Stimulated activated CD8-positive, alpha-beta memory T cell treated with anti-CD3 and anti-CD28 coated beads, Interleukin-12 subunit alpha, Interleukin-12 subunit beta, amount 100 ng/mL, for 24 hours (primary cell): ENCODE results near the gene ZNF569.
"Not testable (repeated sequence)": the region's sequence is repeated elsewhere in the genome, so short reads cannot be mapped to it uniquely, and the experiment has no call there.

ENCODE experiments used
- DNase-seq: peaks from one replicate; pipeline ENCODE4 v3.0.0-alpha.2; 2020; ENCODE audit errors: extremely low read depth

The ZNF569 gene

GRCh38 chr19:37401078-37401477, 66.2 kb downstream of the ZNF569 start:
- DNase-seq = no peak

DNA sequence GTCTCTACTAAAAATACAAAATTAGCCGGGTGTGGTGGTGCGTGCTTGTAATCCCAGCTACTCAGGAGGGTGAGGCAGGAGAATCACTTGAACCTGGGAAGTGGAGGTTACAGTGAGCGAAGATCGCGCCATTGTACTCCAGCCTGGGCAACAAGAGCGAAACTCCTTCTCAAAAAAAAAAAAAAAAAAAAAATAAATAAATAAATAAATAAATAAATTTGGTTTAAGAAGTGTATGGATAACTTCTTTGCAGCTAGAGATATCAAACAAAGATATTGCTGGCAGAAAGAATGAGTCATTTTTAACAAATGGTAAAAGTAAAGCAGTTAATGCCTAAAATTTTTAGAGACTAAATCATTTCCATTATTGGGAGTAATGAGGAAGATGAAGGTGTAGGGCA, 75.8 kb downstream of the ZNF569 start:
- DNase-seq = not testable (repeated sequence)

DNA sequence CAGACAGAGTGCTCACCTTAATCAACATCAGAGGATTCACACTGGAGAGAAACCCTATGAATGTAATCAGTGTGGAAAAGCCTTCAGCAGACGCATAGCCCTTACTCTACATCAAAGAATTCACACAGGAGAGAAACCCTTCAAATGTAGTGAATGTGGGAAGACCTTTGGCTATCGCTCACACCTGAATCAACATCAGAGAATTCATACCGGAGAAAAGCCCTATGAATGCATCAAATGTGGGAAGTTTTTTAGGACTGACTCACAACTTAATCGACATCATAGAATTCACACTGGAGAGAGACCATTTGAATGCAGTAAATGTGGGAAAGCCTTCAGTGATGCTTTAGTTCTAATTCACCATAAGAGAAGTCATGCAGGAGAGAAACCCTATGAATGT, 78.0 kb downstream of the ZNF569 start:
- DNase-seq = no peak

- DNase-seq = peak; percentile 96
These were observed 96.2 kb downstream of the ZNF569 start, which contains the start of gene ZNF527 for GRCh38 chr19:37370880-37371661. TSS of gene ZNF527 (plus strand) at chr19:37371099. CDS start at chr19:37374199, 3,100 bp downstream.

GRCh38 chr19:37370386-37370879, 96.8 kb downstream of the ZNF569 start:
- peak; percentile 3 for DNase-seq

DNA sequence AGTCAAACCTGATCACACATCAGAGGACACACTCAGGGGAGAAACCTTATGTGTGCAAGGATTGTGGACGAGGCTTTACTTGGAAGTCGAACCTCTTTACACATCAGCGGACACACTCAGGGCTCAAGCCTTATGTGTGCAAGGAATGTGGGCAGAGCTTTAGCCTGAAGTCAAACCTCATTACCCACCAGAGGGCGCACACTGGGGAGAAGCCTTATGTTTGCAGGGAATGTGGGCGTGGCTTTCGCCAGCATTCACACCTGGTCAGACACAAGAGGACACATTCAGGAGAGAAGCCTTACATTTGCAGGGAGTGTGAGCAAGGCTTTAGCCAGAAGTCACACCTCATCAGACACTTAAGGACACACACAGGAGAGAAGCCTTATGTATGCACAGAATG, 104.5 kb downstream of the ZNF569 start:
- no peak for DNase-seq

DNA sequence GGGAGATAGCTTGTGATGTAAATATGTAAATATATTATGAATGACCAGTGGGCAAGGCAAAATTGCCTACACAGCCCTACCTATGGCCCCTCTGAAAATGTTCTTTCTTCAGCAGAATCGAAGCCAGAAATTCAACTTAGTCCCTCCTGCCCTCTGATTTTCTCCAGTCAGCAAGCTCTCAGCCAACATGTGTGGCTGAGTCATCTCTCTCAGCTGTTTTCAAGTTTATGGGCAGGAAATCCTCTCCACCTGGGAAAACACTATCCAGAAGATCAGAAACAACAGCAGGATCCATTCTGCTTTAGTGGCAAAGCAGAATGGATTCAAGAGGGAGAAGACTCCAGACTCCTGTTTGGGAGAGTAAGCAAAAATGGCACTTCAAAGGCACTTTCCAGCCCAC, 105.2 kb downstream of the ZNF569 start:
- no peak for DNase-seq
